GM12878 (cell line): ENCODE results near the gene HMGN4. TPM values are rescaled to one million over a fixed set of nuclear protein-coding genes. Genes with fewer than 3 reads are reported as not detected.

ENCODE experiments used
- ATAC-seq: fragments of 200-7000 bp; cut with Tn5 transposase; 3 replicates; pipeline ENCODE4 v1.9.1; 2020; ENCODE audit warnings: mild to moderate bottlenecking, moderate library complexity
- BruUV-seq: library from RNA; stranded (reverse); fragments of 400-500 nt; replicated peaks from 2 replicates; lab custom pipeline; 2021; lab: Mats Ljungman, UMichigan
- CTCF ChIA-PET: fragments of 300-600 bp; sonication (Branson Sonifier 250); formaldehyde crosslinking; extraction: SDS; loops from one replicate; lab custom pipeline; 2021; ENCODE audit warnings: inconsistent platforms; lab: Yijun Ruan, JAX
- POLR2A ChIA-PET: fragments of 350-600 bp; formaldehyde crosslinking; extraction: SDS; loops from one replicate; lab custom pipeline; 2021; ENCODE audit warnings: inconsistent platforms; lab: Charles Lee
- RAD21 ChIA-PET: fragments of 300-600 bp; sonication (Branson Sonifier 250); formaldehyde crosslinking; loops from one replicate; lab custom pipeline; 2023; ENCODE audit warnings: antibody characterized with exemption; ENCODE audit not compliant: unreplicated experiment; lab: Charles Lee
- SMC1A ChIA-PET: fragments of 300-600 bp; sonication (Branson Sonifier 250); formaldehyde crosslinking; loops from one replicate; lab custom pipeline; 2023; ENCODE audit not compliant: unreplicated experiment, uncharacterized antibody; lab: Charles Lee
- DNase-seq: peaks from one replicate; pipeline ENCODE4 v3.0.0-alpha.2; 2011; ENCODE audit warnings: low read depth, low spot score
- FAIRE-seq: peaks from 3 replicates; lab custom pipeline; 2011; peaks lifted over from hg19 to GRCh38; lab: Jason Lieb, UNC
- H2AFZ ChIP-seq: 2 replicates; pipeline ENCODE4 v1.6.0; 2011; ENCODE audit warnings: low read depth, low read length, control low read depth; ENCODE audit not compliant: control insufficient read depth
- H3K27ac ChIP-seq: 2 replicates; pipeline ENCODE4 v1.5.1; 2011; ENCODE audit warnings: control low read depth; ENCODE audit not compliant: control insufficient read depth, insufficient read depth
- H3K27me3 ChIP-seq, 2 experiments: replicated peaks in 1 of 2; 2 replicates each; pipeline versions ENCODE4 v1.6.0 to v1.6.1; 2011; ENCODE audit warnings: low read length in 1 of 2; ENCODE audit not compliant: control insufficient read depth in 2 of 2, insufficient read depth in 2 of 2
- H3K36me3 ChIP-seq, 2 experiments: 2 replicates each; pipeline ENCODE4 v1.5.1; 2011; ENCODE audit warnings: low read length in 1 of 2; ENCODE audit not compliant: control insufficient read depth in 2 of 2, insufficient read depth in 2 of 2
- H3K4me1 ChIP-seq: 2 replicates; pipeline ENCODE4 v1.6.1; 2011; ENCODE audit warnings: mild to moderate bottlenecking, low read length, moderate library complexity, mixed read lengths; ENCODE audit not compliant: control insufficient read depth, insufficient read depth
- H3K4me2 ChIP-seq: 2 replicates; pipeline ENCODE4 v1.6.0; 2011; ENCODE audit warnings: control low read depth; ENCODE audit not compliant: control insufficient read depth, insufficient read depth
- H3K4me3 ChIP-seq: fragments of 200-600 bp; sonication (generic); 2 replicates; pipeline ENCODE4 v1.5.1; 2016
- H3K79me2 ChIP-seq: 2 replicates; pipeline ENCODE4 v1.6.0; 2011; ENCODE audit warnings: low read length; ENCODE audit not compliant: control insufficient read depth, insufficient read depth
- H3K9ac ChIP-seq: 2 replicates; pipeline ENCODE4 v1.8.0; 2011; ENCODE audit warnings: low read length, control low read depth, mixed read lengths; ENCODE audit not compliant: control insufficient read depth, insufficient read depth
- H3K9me3 ChIP-seq: replicated peaks from 3 replicates; pipeline ENCODE4 v1.5.1; 2011; ENCODE audit warnings: mild to moderate bottlenecking, low read length; ENCODE audit not compliant: control insufficient read depth, insufficient read depth
- H4K20me1 ChIP-seq: 2 replicates; pipeline ENCODE4 v1.6.0; 2011; ENCODE audit not compliant: control insufficient read depth, insufficient read depth
- EED ChIP-seq: sonication (generic); IDR thresholded peaks from 2 replicates; pipeline ENCODE4 v1.6.1; 2016; ENCODE audit warnings: antibody characterized with exemption, low read depth
- FOS ChIP-seq: IDR thresholded peaks from 3 replicates; pipeline ENCODE4 v1.6.1; 2011; ENCODE audit warnings: borderline replicate concordance; ENCODE audit not compliant: insufficient read length; ENCODE audit errors: extremely low read depth
- GATAD2B ChIP-seq: fragments of 450-650 bp; conservative IDR thresholded peaks from 2 replicates; pipeline ENCODE4 v1.6.1; 2017; ENCODE audit warnings: low read depth, mild to moderate bottlenecking, moderate library complexity
- IKZF1 ChIP-seq: fragments of 450-650 bp; conservative IDR thresholded peaks from 2 replicates; pipeline ENCODE4 v1.6.1; 2017; ENCODE audit warnings: antibody characterized with exemption, mild to moderate bottlenecking
- NFYA ChIP-seq: IDR thresholded peaks from 2 replicates; pipeline ENCODE4 v1.6.1; 2011; ENCODE audit warnings: low read depth, mild to moderate bottlenecking, low read length, improper control_type of control experiment, borderline replicate concordance
- PBX3 ChIP-seq: IDR thresholded peaks from 2 replicates; pipeline ENCODE4 v1.6.1; 2011; ENCODE audit warnings: mild to moderate bottlenecking, low read depth, low read length, moderate library complexity; ENCODE audit not compliant: insufficient replicate concordance
- POLR2AphosphoS2 ChIP-seq: IDR thresholded peaks from 2 replicates; pipeline ENCODE4 v1.6.1; 2011; ENCODE audit warnings: low read depth, mild to moderate bottlenecking, low read length, improper control_type of control experiment, moderate library complexity
- RUNX3 ChIP-seq: IDR thresholded peaks from 2 replicates; pipeline ENCODE4 v1.6.1; 2012; ENCODE audit warnings: low read length, inconsistent platforms
- SPI1 ChIP-seq: IDR thresholded peaks from 2 replicates; pipeline ENCODE4 v1.6.1; 2011; ENCODE audit warnings: low read depth, mild to moderate bottlenecking, low read length, moderate library complexity, borderline replicate concordance; ENCODE audit not compliant: insufficient read depth
- WRNIP1 ChIP-seq: IDR thresholded peaks from 2 replicates; pipeline ENCODE4 v1.6.1; 2011; ENCODE audit warnings: low read depth, low read length, improper control_type of control experiment, borderline replicate concordance
- YBX1 ChIP-seq: fragments of 450-650 bp; IDR thresholded peaks from 2 replicates; pipeline ENCODE4 v1.6.1; 2016; ENCODE audit warnings: antibody characterized with exemption
- ZNF384 ChIP-seq: IDR thresholded peaks from 2 replicates; pipeline ENCODE4 v1.6.1; 2012; ENCODE audit warnings: low read depth, mild to moderate bottlenecking, low read length, improper control_type of control experiment, borderline replicate concordance
- WGBS: methylation state at CpG from one replicate; pipeline ENCODE4 v1.1.6; 2016; ENCODE audit warnings: low lambda C conversion rate; ENCODE audit not compliant: insufficient replicate concordance, insufficient coverage; ENCODE audit errors: missing lambda C conversion rate; 5-methylcytosine and 5-hydroxymethylcytosine counted together
- in situ Hi-C: fragments of 300-500 bp; cut with MboI; formaldehyde crosslinking; loops from 9 replicates; pipeline ENCODE4 v1.14.3; 2018; ENCODE audit warnings: mixed read lengths
- intact Hi-C: fragments of 100-400 bp; cut with micrococcal nuclease; formaldehyde crosslinking; loops from one replicate; pipeline ENCODE4 v1.14.2; 2022; ENCODE audit not compliant: unreplicated experiment
- polyA plus RNA-seq, 11 experiments: library from polyadenylated mRNA; depleted of rRNA in 4 of 11; unstranded in 6 of 11; stranded (reverse) in 5 of 11; fragments of >200 nt; fragmentation: Nextera tagmentation in 4 of 11; fragmentation: Illumina TruSeq in 1 of 11; extraction: Ambion mirVana in 4 of 11; extraction: Trizol in 1 of 11; gene quantifications; 1 replicate in 1 of 11; 2 replicates in 10 of 11; pipeline versions ENCODE4 v1.2.1 to v1.2.3, GENCODE V29; 2011 to 2016; ENCODE audit warnings: inconsistent platforms in 2 of 11, missing spikeins in 2 of 11, low read depth in 1 of 11
- total RNA-seq, 4 experiments: library from RNA; depleted of rRNA in 3 of 4; stranded (reverse); fragments of >200 nt in 3 of 4; fragmentation: Illumina TruSeq in 1 of 4; extraction: Trizol in 1 of 4; gene quantifications; 2 replicates each; pipeline versions ENCODE4 v1.2.1 to v1.2.3, GENCODE V29; 2013 to 2021
- TF ChIP-seq, protein P1 (sequence below): fragments of 450-650 bp; IDR thresholded peaks from 2 replicates; pipeline ENCODE4 v1.6.1; 2017; ENCODE audit warnings: mild to moderate bottlenecking, low read depth, inconsistent platforms; ENCODE audit not compliant: poor library complexity, severe bottlenecking
- TF ChIP-seq, protein P2 (sequence below): fragments of 450-650 bp; IDR thresholded peaks from 2 replicates; pipeline ENCODE4 v1.6.1; 2017; ENCODE audit warnings: borderline replicate concordance
- TF ChIP-seq, protein P3 (sequence below): fragments of 450-650 bp; IDR thresholded peaks from 2 replicates; pipeline ENCODE4 v1.6.1; 2016; ENCODE audit warnings: mild to moderate bottlenecking

The HMGN4 gene
- total and polyA plus RNA-seq, 10 of the 15 experiments (the other 5 are each of a cell fraction or from before 2014, with no cell fraction given), result 26.7 to 99.1 (median 76.7) TPM

- peak overlapping the region; percentile 95 for H2AFZ ChIP-seq
- TF ChIP-seq IKZF1, result peak; percentile 89
- TF ChIP-seq, protein P1, sequence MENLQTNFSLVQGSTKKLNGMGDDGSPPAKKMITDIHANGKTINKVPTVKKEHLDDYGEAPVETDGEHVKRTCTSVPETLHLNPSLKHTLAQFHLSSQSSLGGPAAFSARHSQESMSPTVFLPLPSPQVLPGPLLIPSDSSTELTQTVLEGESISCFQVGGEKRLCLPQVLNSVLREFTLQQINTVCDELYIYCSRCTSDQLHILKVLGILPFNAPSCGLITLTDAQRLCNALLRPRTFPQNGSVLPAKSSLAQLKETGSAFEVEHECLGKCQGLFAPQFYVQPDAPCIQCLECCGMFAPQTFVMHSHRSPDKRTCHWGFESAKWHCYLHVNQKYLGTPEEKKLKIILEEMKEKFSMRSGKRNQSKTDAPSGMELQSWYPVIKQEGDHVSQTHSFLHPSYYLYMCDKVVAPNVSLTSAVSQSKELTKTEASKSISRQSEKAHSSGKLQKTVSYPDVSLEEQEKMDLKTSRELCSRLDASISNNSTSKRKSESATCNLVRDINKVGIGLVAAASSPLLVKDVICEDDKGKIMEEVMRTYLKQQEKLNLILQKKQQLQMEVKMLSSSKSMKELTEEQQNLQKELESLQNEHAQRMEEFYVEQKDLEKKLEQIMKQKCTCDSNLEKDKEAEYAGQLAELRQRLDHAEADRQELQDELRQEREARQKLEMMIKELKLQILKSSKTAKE, result peak; percentile 81
- TF ChIP-seq WRNIP1, result 0 out of 2 replicates have a peak, but pooled peaks have one; percentile 42
- TF ChIP-seq RUNX3, result peak; percentile 87
- TF ChIP-seq EED, result peak; percentile 70
- peak; percentile 50; the same call in 1 of the 2 replicates for TF ChIP-seq SPI1
- no peak for TF ChIP-seq YBX1
- no peak for TF ChIP-seq FOS
- no peak for TF ChIP-seq ZNF384
- 0 out of 2 replicates have a peak, but pooled peaks have one; percentile 45 for TF ChIP-seq GATAD2B
- no peak for TF ChIP-seq NFYA
- TF ChIP-seq POLR2AphosphoS2, result no peak
- TF ChIP-seq, protein P2, sequence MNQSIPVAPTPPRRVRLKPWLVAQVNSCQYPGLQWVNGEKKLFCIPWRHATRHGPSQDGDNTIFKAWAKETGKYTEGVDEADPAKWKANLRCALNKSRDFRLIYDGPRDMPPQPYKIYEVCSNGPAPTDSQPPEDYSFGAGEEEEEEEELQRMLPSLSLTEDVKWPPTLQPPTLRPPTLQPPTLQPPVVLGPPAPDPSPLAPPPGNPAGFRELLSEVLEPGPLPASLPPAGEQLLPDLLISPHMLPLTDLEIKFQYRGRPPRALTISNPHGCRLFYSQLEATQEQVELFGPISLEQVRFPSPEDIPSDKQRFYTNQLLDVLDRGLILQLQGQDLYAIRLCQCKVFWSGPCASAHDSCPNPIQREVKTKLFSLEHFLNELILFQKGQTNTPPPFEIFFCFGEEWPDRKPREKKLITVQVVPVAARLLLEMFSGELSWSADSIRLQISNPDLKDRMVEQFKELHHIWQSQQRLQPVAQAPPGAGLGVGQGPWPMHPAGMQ, result no peak
- no peak for TF ChIP-seq PBX3
- TF ChIP-seq, protein P3, sequence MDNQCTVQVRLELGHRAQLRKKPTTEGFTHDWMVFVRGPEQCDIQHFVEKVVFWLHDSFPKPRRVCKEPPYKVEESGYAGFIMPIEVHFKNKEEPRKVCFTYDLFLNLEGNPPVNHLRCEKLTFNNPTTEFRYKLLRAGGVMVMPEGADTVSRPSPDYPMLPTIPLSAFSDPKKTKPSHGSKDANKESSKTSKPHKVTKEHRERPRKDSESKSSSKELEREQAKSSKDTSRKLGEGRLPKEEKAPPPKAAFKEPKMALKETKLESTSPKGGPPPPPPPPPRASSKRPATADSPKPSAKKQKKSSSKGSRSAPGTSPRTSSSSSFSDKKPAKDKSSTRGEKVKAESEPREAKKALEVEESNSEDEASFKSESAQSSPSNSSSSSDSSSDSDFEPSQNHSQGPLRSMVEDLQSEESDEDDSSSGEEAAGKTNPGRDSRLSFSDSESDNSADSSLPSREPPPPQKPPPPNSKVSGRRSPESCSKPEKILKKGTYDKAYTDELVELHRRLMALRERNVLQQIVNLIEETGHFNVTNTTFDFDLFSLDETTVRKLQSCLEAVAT, result peak; percentile 29; the same call in 1 of the 2 replicates
These were observed 33.6 kb downstream of the HMGN4 start for GRCh38 chr6:26571592-26572296.

More at GRCh38 chr6:26571592-26572296, 33.6 kb downstream of the HMGN4 start:
- TSS peak; percentile 73 for BruUV-seq
- Histone ChIP-seq H3K4me3 (peak overlapping the region; percentile 74), H3K27ac (peak overlapping the region; percentile 56), H3K4me2 (peak overlapping the region; percentile 87), H3K4me1 (peaks cover 13% of the 10 kb centered on the region), H4K20me1 (no peaks in the 10 kb centered on the region), H3K79me2 (no peaks in the 10 kb centered on the region), H3K9me3 (no peaks in the 10 kb centered on the region), H3K36me3 (no peaks in the 10 kb centered on the region), H3K9ac (peak overlapping the region; percentile 79), H3K27me3 (no peaks in the 10 kb centered on the region)
- ChIA-PET CTCF (interaction anchor here (0.6 to 13.0 kb wide), 16 partner anchors 8 to 514 kb away, joined by 3 to 267 read pairs (median 4); partner anchors contain the start of gene ABT1), POLR2A (interaction anchor here (0.6 to 1.8 kb wide), 6 partner anchors 15 to 1295 kb away, joined by 3 to 5 read pairs (median 3); a partner anchor contains a TSS), RAD21 (interaction anchor here (0.6 to 8.8 kb wide), 14 partner anchors 18 to 1325 kb away, joined by 3 to 64 read pairs (median 4); partner anchors contain the start of gene ABT1), SMC1A (interaction anchor here (0.7 to 11.6 kb wide), 13 partner anchors 10 to 249 kb away, joined by 3 to 170 read pairs (median 5); partner anchors contain the start of genes ABT1 and HMGN4)
- in situ Hi-C loops (no loop called here), intact Hi-C loops (loop anchor here (1.0 kb wide), 1 partner anchor 24 kb away; no protein-coding TSS in a partner anchor)
- WGBS, result 4% methylated on average over 24 of the region's 24 CpGs
- peak; percentile 67 for DNase-seq
- no peak for FAIRE-seq
- ATAC-seq, result peak; percentile 56
